IMR-90 (cell line): ENCODE results near the gene CLIC3. TPM values are rescaled to one million over a fixed set of nuclear protein-coding genes. Genes with fewer than 3 reads are reported as not detected.

Experiments
- ATAC-seq: fragments of 200-7000 bp; cut with Tn5 transposase; 2 replicates; pipeline ENCODE4 v1.9.1; 2020; ENCODE audit warnings: low read depth, mild to moderate bottlenecking, moderate library complexity
- BruUV-seq: library from RNA; stranded (reverse); fragments of 400-500 nt; replicated peaks from 2 replicates; lab custom pipeline; 2021; lab: Mats Ljungman, UMichigan
- CTCF ChIA-PET: fragments of 300-600 bp; formaldehyde crosslinking; extraction: SDS; loops from one replicate; lab custom pipeline; 2021; ENCODE audit warnings: antibody characterized with exemption; lab: Yijun Ruan, JAX
- POLR2A ChIA-PET: fragments of 300-600 bp; sonication (Branson Sonifier 250); formaldehyde crosslinking; loops from one replicate; lab custom pipeline; 2022; ENCODE audit warnings: antibody characterized with exemption; ENCODE audit not compliant: unreplicated experiment; lab: Charles Lee
- DNase-seq: peaks from one replicate; pipeline ENCODE4 v3.0.0; 2013
- H2AFZ ChIP-seq: replicated peaks from 2 replicates; pipeline ENCODE3; 2013; ENCODE audit warnings: low read length, mild to moderate bottlenecking; ENCODE audit not compliant: poor library complexity
- H2AK5ac ChIP-seq: 2 replicates; pipeline ENCODE4 v1.6.1; 2013; ENCODE audit warnings: low read depth, low read length, inconsistent platforms
- H2AK9ac ChIP-seq: replicated peaks from 2 replicates; pipeline ENCODE3; 2013; ENCODE audit warnings: mild to moderate bottlenecking, low read depth, low read length, moderate library complexity; ENCODE audit not compliant: poor library complexity
- H2BK120ac ChIP-seq: 2 replicates; pipeline ENCODE4 v1.6.1; 2013; ENCODE audit warnings: low read depth, low read length, inconsistent platforms
- H2BK15ac ChIP-seq: 3 replicates; pipeline ENCODE4 v1.6.1; 2013; ENCODE audit warnings: low read depth, low read length, inconsistent platforms
- H2BK20ac ChIP-seq: 2 replicates; pipeline ENCODE4 v1.6.1; 2013; ENCODE audit warnings: low read depth, mild to moderate bottlenecking, inconsistent platforms, low read length, moderate library complexity
- H2BK5ac ChIP-seq: 2 replicates; pipeline ENCODE4 v1.6.1; 2013; ENCODE audit warnings: mild to moderate bottlenecking, low read depth, low read length, inconsistent platforms; ENCODE audit not compliant: poor library complexity, severe bottlenecking
- H3K14ac ChIP-seq: replicated peaks from 2 replicates; pipeline ENCODE4 v1.6.1; 2013; ENCODE audit warnings: low read depth, low read length, inconsistent platforms
- H3K18ac ChIP-seq: 2 replicates; pipeline ENCODE4 v1.6.1; 2013; ENCODE audit warnings: low read depth, low read length, control low read depth
- H3K23ac ChIP-seq: 2 replicates; pipeline ENCODE4 v1.6.1; 2013; ENCODE audit warnings: low read depth, low read length, inconsistent platforms
- H3K27ac ChIP-seq: 2 replicates; pipeline ENCODE4 v1.5.1; 2013; ENCODE audit warnings: mild to moderate bottlenecking, control low read depth, low read length; ENCODE audit not compliant: insufficient read depth
- H3K27me3 ChIP-seq: 2 replicates; pipeline ENCODE4 v1.6.1; 2013; ENCODE audit warnings: low read length; ENCODE audit not compliant: control insufficient read depth, insufficient read depth
- H3K36me3 ChIP-seq: 2 replicates; pipeline ENCODE4 v1.6.1; 2013; ENCODE audit warnings: low read length, mixed read lengths; ENCODE audit not compliant: control insufficient read depth, insufficient read depth
- H3K4ac ChIP-seq: 2 replicates; pipeline ENCODE4 v1.6.1; 2013; ENCODE audit warnings: low read depth, low read length, inconsistent platforms
- H3K4me1 ChIP-seq: 2 replicates; pipeline ENCODE4 v1.6.1; 2013; ENCODE audit warnings: low read length, mixed read lengths; ENCODE audit not compliant: control insufficient read depth, insufficient read depth
- H3K4me2 ChIP-seq: 2 replicates; pipeline ENCODE4 v1.6.1; 2013; ENCODE audit warnings: low read depth, mild to moderate bottlenecking, control low read depth, low read length, moderate library complexity
- H3K4me3 ChIP-seq: 2 replicates; pipeline ENCODE4 v1.5.1; 2013; ENCODE audit warnings: low read depth, mild to moderate bottlenecking, control low read depth, low read length, moderate library complexity; ENCODE audit not compliant: insufficient read depth
- H3K56ac ChIP-seq: 2 replicates; pipeline ENCODE4 v1.6.1; 2013; ENCODE audit warnings: low read length, inconsistent platforms; ENCODE audit not compliant: insufficient read depth; ENCODE audit errors: extremely low read depth
- H3K79me1 ChIP-seq, 2 experiments: 2 replicates each; pipeline ENCODE4 v1.6.1; 2013; ENCODE audit warnings: low read length in 2 of 2, inconsistent platforms in 1 of 2, low read depth in 1 of 2
- H3K9ac ChIP-seq: 2 replicates; pipeline ENCODE4 v1.6.1; 2013; ENCODE audit warnings: low read depth, low read length, control low read depth
- H3K9me1 ChIP-seq: 2 replicates; pipeline ENCODE4 v1.6.1; 2013; ENCODE audit warnings: low read length, inconsistent platforms; ENCODE audit not compliant: insufficient read depth
- H3K9me3 ChIP-seq: 2 replicates; pipeline ENCODE4 v1.6.1; 2013; ENCODE audit warnings: low read length; ENCODE audit not compliant: control insufficient read depth, insufficient read depth
- H4K20me1 ChIP-seq: 2 replicates; pipeline ENCODE4 v1.6.1; 2013; ENCODE audit warnings: low read length, inconsistent platforms; ENCODE audit not compliant: insufficient read depth
- H4K5ac ChIP-seq: 2 replicates; pipeline ENCODE4 v1.6.1; 2013; ENCODE audit warnings: mild to moderate bottlenecking, low read depth, low read length, control low read depth
- H4K8ac ChIP-seq, 2 experiments: 2 replicates each; pipeline ENCODE4 v1.6.1; 2013; ENCODE audit warnings: low read depth in 2 of 2, low read length in 2 of 2, control low read depth in 1 of 2, inconsistent platforms in 1 of 2
- H4K91ac ChIP-seq: 2 replicates; pipeline ENCODE4 v1.6.1; 2013; ENCODE audit warnings: low read depth, low read length, inconsistent platforms; ENCODE audit not compliant: insufficient read depth
- FOS ChIP-seq: fragments of 150-350 bp; IDR thresholded peaks from 2 replicates; pipeline ENCODE4 v1.6.1; 2016; ENCODE audit warnings: low read depth, low read length
- NFE2L2 ChIP-seq: fragments of 150-350 bp; IDR thresholded peaks from 2 replicates; pipeline ENCODE4 v1.6.1; 2016; ENCODE audit warnings: low read depth, mild to moderate bottlenecking, low read length
- RCOR1 ChIP-seq: IDR thresholded peaks from 2 replicates; pipeline ENCODE4 v1.6.1; 2012; ENCODE audit warnings: mild to moderate bottlenecking, low read length, improper control_type of control experiment; ENCODE audit not compliant: insufficient replicate concordance
- RFX5 ChIP-seq: IDR thresholded peaks from 2 replicates; pipeline ENCODE4 v1.8.0; 2012; ENCODE audit warnings: low read depth, mild to moderate bottlenecking, low read length, moderate library complexity
- WGBS, 2 experiments: methylation state at CpG; one replicate each; pipeline versions ENCODE4 v1.1.5 to v1.1.7; 2013; ENCODE audit warnings: missing lambda C conversion rate in 2 of 2; ENCODE audit not compliant: insufficient read length in 1 of 2; ENCODE audit errors: extremely low coverage in 2 of 2; 5-methylcytosine and 5-hydroxymethylcytosine counted together
- dilution Hi-C: fragments of 300-500 bp; cut with HindIII; formaldehyde crosslinking; loops from one replicate; pipeline ENCODE4 v1.14.3; 2018; ENCODE audit warnings: low sequenced_read_pairs; ENCODE audit not compliant: unreplicated experiment
- in situ Hi-C: fragments of 300-500 bp; cut with MboI; formaldehyde crosslinking; loops from 3 replicates; pipeline ENCODE4 v1.14.3; 2019; ENCODE audit warnings: low sequenced_read_pairs, inconsistent platforms, mixed read lengths
- intact Hi-C: fragments of 100-400 bp; cut with micrococcal nuclease; formaldehyde crosslinking; loops from 2 replicates; pipeline ENCODE4 v1.10.0; 2022
- polyA plus RNA-seq, 3 experiments: library from polyadenylated mRNA; depleted of rRNA; stranded (reverse); fragments of >200 nt; gene quantifications; 2 replicates each; pipeline ENCODE4 v1.2.3, GENCODE V29; 2012; ENCODE audit warnings: low replicate concordance in 1 of 3
- total RNA-seq: library from RNA; depleted of rRNA; stranded (reverse); fragments of >200 nt; gene quantifications from 2 replicates; pipeline ENCODE4 v1.2.3, GENCODE V29; 2012
- TF ChIP-seq, protein P1 (sequence below): fragments of 150-350 bp; IDR thresholded peaks from 2 replicates; pipeline ENCODE4 v1.6.1; 2016; ENCODE audit warnings: low read depth, mild to moderate bottlenecking, low read length, moderate library complexity, borderline replicate concordance
- TF ChIP-seq, protein P2 (sequence below): fragments of 150-350 bp; IDR thresholded peaks from 2 replicates; pipeline ENCODE4 v1.6.1; 2017; ENCODE audit warnings: mild to moderate bottlenecking, antibody characterized with exemption, low read length, low read depth

The CLIC3 gene
- total and polyA plus RNA-seq, 2 of the 4 experiments (the other 2 are of a cell fraction): 0.18 to 1.7 TPM

DNA sequence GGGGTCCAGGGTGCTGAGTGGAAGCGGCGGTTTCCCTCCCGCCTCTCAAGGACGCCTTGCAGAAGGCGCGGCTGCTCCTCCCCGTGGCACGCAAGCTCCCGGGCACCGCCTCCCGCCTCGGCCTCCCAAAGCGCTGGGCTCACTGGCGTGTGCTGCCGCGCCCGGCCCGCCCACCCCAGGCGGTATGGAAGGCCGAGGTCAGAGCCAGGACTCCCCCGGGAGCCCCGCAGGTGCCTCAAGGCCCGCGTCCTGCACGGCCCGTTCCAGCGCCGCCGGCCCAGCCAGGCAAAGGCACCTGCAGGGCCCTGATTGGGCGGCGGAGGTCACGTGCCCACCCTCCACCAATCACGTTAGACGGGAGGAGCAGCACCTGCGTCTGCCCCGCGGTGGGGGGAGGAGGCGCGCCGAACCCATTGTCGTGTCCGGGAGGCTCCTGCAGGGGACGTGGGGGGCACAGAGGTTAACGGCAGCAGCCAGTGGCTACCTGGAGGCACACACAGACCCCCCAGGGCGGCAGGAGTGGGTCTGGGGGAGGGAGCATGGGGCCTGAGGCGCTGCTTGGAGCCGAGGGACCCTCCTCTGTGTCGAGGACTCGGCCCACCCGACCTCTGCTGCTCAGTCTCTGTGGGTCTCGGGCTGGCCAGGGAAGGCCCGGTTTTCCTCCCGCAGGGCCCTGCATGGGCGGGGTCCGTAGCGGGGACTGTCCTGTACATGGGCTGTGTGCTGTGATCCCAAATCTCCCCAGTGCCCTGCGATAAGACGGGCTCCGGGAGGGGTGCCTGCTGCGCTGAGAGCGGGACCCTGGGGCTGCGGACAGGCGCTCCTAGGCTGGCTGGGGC lies 46.3 kb downstream of the CLIC3 start:
- Histone ChIP-seq H2AK9ac (peak overlapping the region; percentile 59), H2BK120ac (no peak overlapping the region), H3K79me1 (peaks cover 0 to 2% of the 10 kb centered on the region in 2 experiments; a peak in 1 of 4 replicates), H3K9ac (peak overlapping the region; percentile 1; the same call in 1 of the 2 replicates), H2BK20ac (no peak overlapping the region), H3K27me3 (peaks cover 9% of the 10 kb centered on the region; the same call in 1 of the 2 replicates), H4K8ac (peak overlapping the region; percentile 45 to 87; a peak in 3 of 4 replicates), H2AFZ (peak overlapping the region; percentile 98), H3K9me1 (peaks cover 1% of the 10 kb centered on the region; the same call in 1 of the 2 replicates), H3K4me3 (peak overlapping the region; percentile 40), H4K5ac (no peak overlapping the region; the same call in 1 of the 2 replicates), H3K23ac (no peak overlapping the region), H3K4me1 (no peaks in the 10 kb centered on the region; the same call in 1 of the 2 replicates), H3K56ac (no peak overlapping the region), H4K20me1 (no peaks in the 10 kb centered on the region), H3K4ac (no peak overlapping the region), H2BK5ac (no peak overlapping the region), H3K18ac (no peak overlapping the region), H2BK15ac (no peak overlapping the region), H2AK5ac (no peak overlapping the region), H3K27ac (no peak overlapping the region; the same call in 1 of the 2 replicates), H3K36me3 (no peaks in the 10 kb centered on the region), H3K9me3 (no peaks in the 10 kb centered on the region), H4K91ac (no peak overlapping the region; the same call in 1 of the 2 replicates), H3K14ac (no peak overlapping the region), H3K4me2 (peak overlapping the region; percentile 82)
- ChIA-PET POLR2A (no interaction called here), CTCF (no interaction called here)
- peak; percentile 73 for DNase-seq
- in situ Hi-C loops: no loop called here
- dilution Hi-C loops: no loop called here
- TF ChIP-seq, protein P1, sequence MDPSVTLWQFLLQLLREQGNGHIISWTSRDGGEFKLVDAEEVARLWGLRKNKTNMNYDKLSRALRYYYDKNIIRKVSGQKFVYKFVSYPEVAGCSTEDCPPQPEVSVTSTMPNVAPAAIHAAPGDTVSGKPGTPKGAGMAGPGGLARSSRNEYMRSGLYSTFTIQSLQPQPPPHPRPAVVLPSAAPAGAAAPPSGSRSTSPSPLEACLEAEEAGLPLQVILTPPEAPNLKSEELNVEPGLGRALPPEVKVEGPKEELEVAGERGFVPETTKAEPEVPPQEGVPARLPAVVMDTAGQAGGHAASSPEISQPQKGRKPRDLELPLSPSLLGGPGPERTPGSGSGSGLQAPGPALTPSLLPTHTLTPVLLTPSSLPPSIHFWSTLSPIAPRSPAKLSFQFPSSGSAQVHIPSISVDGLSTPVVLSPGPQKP: no peak
- TF ChIP-seq FOS (peak; percentile 68), RFX5 (no peak), NFE2L2 (no peak), RCOR1 (peak; percentile 31)
- TF ChIP-seq, protein P2, sequence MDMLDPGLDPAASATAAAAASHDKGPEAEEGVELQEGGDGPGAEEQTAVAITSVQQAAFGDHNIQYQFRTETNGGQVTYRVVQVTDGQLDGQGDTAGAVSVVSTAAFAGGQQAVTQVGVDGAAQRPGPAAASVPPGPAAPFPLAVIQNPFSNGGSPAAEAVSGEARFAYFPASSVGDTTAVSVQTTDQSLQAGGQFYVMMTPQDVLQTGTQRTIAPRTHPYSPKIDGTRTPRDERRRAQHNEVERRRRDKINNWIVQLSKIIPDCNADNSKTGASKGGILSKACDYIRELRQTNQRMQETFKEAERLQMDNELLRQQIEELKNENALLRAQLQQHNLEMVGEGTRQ: peak; percentile 98
- 2% methylated on average over 22 of the region's 63 CpGs; no CpG with 5 or more reads in 1 of the 2 experiments for WGBS, 2 experiments
- no TSS peak for BruUV-seq
- intact Hi-C loops: no loop called here
- ATAC-seq: peak; percentile 91
